ENCODE data around the gene RAP1B. TPM values are rescaled to one million over a fixed set of nuclear protein-coding genes. Genes with fewer than 3 reads are reported as not detected.

RAP1B gene
- total RNA-seq, 1 donor from 2014 or later, result 182 TPM

- no peaks in the 10 kb centered on the region for H3K36me3 Mint-ChIP-seq (ENCODE audit: unreplicated experiment)
- no peak for DNase-seq (ENCODE audit: extremely low spot score, unreplicated experiment)
- TF ChIP-seq CTCF (IDR thresholded peaks at IDR 0.05), result no peak
- H3K27ac Mint-ChIP-seq (ENCODE audit: unreplicated experiment), result no peak overlapping the region
- no peaks in the 10 kb centered on the region for H3K27me3 Mint-ChIP-seq (ENCODE audit: unreplicated experiment)
- no peaks in the 10 kb centered on the region for H3K4me1 Mint-ChIP-seq (ENCODE audit: unreplicated experiment)
- H3K9me3 Mint-ChIP-seq (ENCODE audit: unreplicated experiment), result no peaks in the 10 kb centered on the region
- H3K4me3 Mint-ChIP-seq (ENCODE audit: unreplicated experiment), result no peak overlapping the region
Measured at GRCh38 chr12:68580911-68581310, 29.8 kb upstream of the RAP1B start.

GRCh38 chr12:68581926-68582325 lies 28.8 kb upstream of the RAP1B start:
- no peak for DNase-seq (ENCODE audit: extremely low spot score, unreplicated experiment)
- Mint-ChIP-seq H3K27me3 (ENCODE audit: unreplicated experiment) (no peaks in the 10 kb centered on the region), H3K27ac (ENCODE audit: unreplicated experiment) (no peak overlapping the region), H3K36me3 (ENCODE audit: unreplicated experiment) (no peaks in the 10 kb centered on the region), H3K4me1 (ENCODE audit: unreplicated experiment) (no peaks in the 10 kb centered on the region), H3K9me3 (ENCODE audit: unreplicated experiment) (no peaks in the 10 kb centered on the region), H3K4me3 (ENCODE audit: unreplicated experiment) (no peak overlapping the region)
- no peak for TF ChIP-seq CTCF (IDR thresholded peaks at IDR 0.05)

- H3K4me3 Mint-ChIP-seq (ENCODE audit: unreplicated experiment), result no peak overlapping the region
- DNase-seq (ENCODE audit: extremely low spot score, unreplicated experiment), result no peak
- no peak for TF ChIP-seq CTCF (IDR thresholded peaks at IDR 0.05)
- H3K36me3 Mint-ChIP-seq (ENCODE audit: unreplicated experiment), result no peaks in the 10 kb centered on the region
- H3K9me3 Mint-ChIP-seq (ENCODE audit: unreplicated experiment), result peaks cover 4% of the 10 kb centered on the region
- no peaks in the 10 kb centered on the region for H3K4me1 Mint-ChIP-seq (ENCODE audit: unreplicated experiment)
- H3K27me3 Mint-ChIP-seq (ENCODE audit: unreplicated experiment), result no peaks in the 10 kb centered on the region
- H3K27ac Mint-ChIP-seq (ENCODE audit: unreplicated experiment), result no peak overlapping the region
Measured at GRCh38 chr12:68585966-68586365, 24.7 kb upstream of the RAP1B start.

- no peak for TF ChIP-seq CTCF (IDR thresholded peaks at IDR 0.05)
- no peaks in the 10 kb centered on the region for H3K27me3 Mint-ChIP-seq (ENCODE audit: unreplicated experiment)
- no peak overlapping the region for H3K4me3 Mint-ChIP-seq (ENCODE audit: unreplicated experiment)
- H3K9me3 Mint-ChIP-seq (ENCODE audit: unreplicated experiment), result peaks cover 12% of the 10 kb centered on the region
- no peaks in the 10 kb centered on the region for H3K4me1 Mint-ChIP-seq (ENCODE audit: unreplicated experiment)
- no peak overlapping the region for H3K27ac Mint-ChIP-seq (ENCODE audit: unreplicated experiment)
- DNase-seq (ENCODE audit: extremely low spot score, unreplicated experiment), result no peak
- no peaks in the 10 kb centered on the region for H3K36me3 Mint-ChIP-seq (ENCODE audit: unreplicated experiment)
Measured at GRCh38 chr12:68587448-68587873, 23.2 kb upstream of the RAP1B start.

- no peak overlapping the region for H3K4me3 Mint-ChIP-seq (ENCODE audit: unreplicated experiment)
- H3K27me3 Mint-ChIP-seq (ENCODE audit: unreplicated experiment), result no peaks in the 10 kb centered on the region
- H3K9me3 Mint-ChIP-seq (ENCODE audit: unreplicated experiment), result peaks cover 12% of the 10 kb centered on the region
Measured at GRCh38 chr12:68589194-68589593, 21.5 kb upstream of the RAP1B start.

More at GRCh38 chr12:68589194-68589593, 21.5 kb upstream of the RAP1B start:
- H3K27ac Mint-ChIP-seq (ENCODE audit: unreplicated experiment), result no peak overlapping the region
- no peaks in the 10 kb centered on the region for H3K36me3 Mint-ChIP-seq (ENCODE audit: unreplicated experiment)
- DNase-seq (ENCODE audit: extremely low spot score, unreplicated experiment), result no peak
- no peak for TF ChIP-seq CTCF (IDR thresholded peaks at IDR 0.05)
- no peaks in the 10 kb centered on the region for H3K4me1 Mint-ChIP-seq (ENCODE audit: unreplicated experiment)
